HCT116 (cell line): Measurements from ENCODE around the gene ZNF750. TPM values are rescaled to one million over a fixed set of nuclear protein-coding genes. Genes with fewer than 3 reads are reported as not detected.

Source experiments
- ATAC-seq: fragments of 200-7000 bp; cut with Tn5 transposase; 2 replicates; pipeline ENCODE4 v1.9.1; 2020; ENCODE audit warnings: mild to moderate bottlenecking, moderate library complexity
- BruUV-seq: library from RNA; stranded (reverse); fragments of 400-500 nt; replicated peaks from 2 replicates; lab custom pipeline; 2021; lab: Mats Ljungman, UMichigan
- CTCF ChIA-PET: fragments of 300-600 bp; sonication (Branson Sonifier 250); formaldehyde crosslinking; loops from one replicate; lab custom pipeline; 2021; ENCODE audit warnings: antibody characterized with exemption; lab: Charles Lee
- POLR2A ChIA-PET: fragments of 300-600, 350-600 bp; sonication (Branson Sonifier 250); formaldehyde crosslinking; loops from one replicate; lab custom pipeline; 2021; ENCODE audit warnings: antibody characterized with exemption; lab: Charles Lee
- RAD21 ChIA-PET, 2 experiments: fragments of 300-600 bp; sonication (Branson Sonifier 250); formaldehyde crosslinking; loops; one replicate each; lab custom pipeline; 2023; ENCODE audit warnings: low total read pairs in 2 of 2; ENCODE audit not compliant: uncharacterized antibody in 2 of 2, unreplicated experiment in 2 of 2, low non-redundant PET in 1 of 2; lab: Charles Lee
- DNase-seq: peaks from one replicate; pipeline ENCODE4 v3.0.0-alpha.2; 2010; ENCODE audit warnings: low read depth, low spot score
- H2AFZ ChIP-seq: fragments of 200-600 bp; shearing (Covaris generic), sonication (generic); 2 replicates; pipeline ENCODE4 v1.6.1; 2017; ENCODE audit warnings: low read depth, mixed run types, mixed read lengths, antibody characterized with exemption, low read length; ENCODE audit not compliant: poor library complexity, severe bottlenecking
- H3K27ac ChIP-seq: 2 replicates; pipeline ENCODE4 v1.5.1; 2012; ENCODE audit warnings: low read depth, low read length
- H3K27me3 ChIP-seq: fragments of 200-600 bp; sonication (generic); 2 replicates; pipeline ENCODE4 v1.6.1; 2016; ENCODE audit warnings: mixed run types, low read length, mixed read lengths; ENCODE audit not compliant: insufficient read depth
- H3K36me3 ChIP-seq, 2 experiments: fragments of 200-500 bp in 1 of 2; fragments of 200-600 bp in 1 of 2; sonication (Bioruptor generic) in 1 of 2; sonication (generic) in 1 of 2; 2 replicates each; pipeline versions ENCODE4 v1.5.1 to v1.6.1; 2014 to 2016; ENCODE audit warnings: low read length in 2 of 2, inconsistent platforms in 1 of 2, mixed read lengths in 1 of 2, mixed run types in 1 of 2; ENCODE audit not compliant: insufficient read depth in 2 of 2, control insufficient read depth in 1 of 2
- H3K4me1 ChIP-seq, 2 experiments: fragments of 200-600 bp in 1 of 2; sonication (generic) in 1 of 2; 2 replicates each; pipeline versions ENCODE4 v1.5.1 to v1.6.1; 2012 to 2017; ENCODE audit warnings: low read length in 2 of 2, inconsistent platforms in 1 of 2, mild to moderate bottlenecking in 1 of 2, mixed read lengths in 1 of 2, mixed run types in 1 of 2, moderate library complexity in 1 of 2; ENCODE audit not compliant: insufficient read depth in 2 of 2, control insufficient read depth in 1 of 2
- H3K4me2 ChIP-seq: fragments of 200-600 bp; sonication (generic); 2 replicates; pipeline ENCODE4 v1.6.1; 2017; ENCODE audit warnings: mixed run types, low read length, mixed read lengths
- H3K4me3 ChIP-seq, 2 experiments: fragments of 200-600 bp in 1 of 2; sonication (generic) in 1 of 2; replicated peaks in 1 of 2; 2 replicates each; pipeline ENCODE4 v1.5.1; 2011 to 2016; ENCODE audit warnings: low read length in 2 of 2, control low read depth in 1 of 2, low read depth in 1 of 2, mild to moderate bottlenecking in 1 of 2, mixed read lengths in 1 of 2, mixed run types in 1 of 2
- H3K79me2 ChIP-seq: fragments of 200-600 bp; sonication (generic); 2 replicates; pipeline ENCODE4 v1.6.1; 2017; ENCODE audit warnings: mild to moderate bottlenecking, mixed run types, low read length, moderate library complexity, mixed read lengths; ENCODE audit not compliant: insufficient read depth
- H3K9ac ChIP-seq: fragments of 200-600 bp; sonication (generic); 2 replicates; pipeline ENCODE4 v1.6.1; 2016; ENCODE audit warnings: low read length, mixed read lengths
- H3K9me2 ChIP-seq: fragments of 200-600 bp; sonication (generic), shearing (Covaris generic); 2 replicates; pipeline ENCODE4 v1.6.1; 2017; ENCODE audit warnings: mixed run types, mild to moderate bottlenecking, moderate library complexity; ENCODE audit not compliant: insufficient read depth
- H3K9me3 ChIP-seq, 2 experiments: fragments of 200-500 bp in 1 of 2; fragments of 200-600 bp in 1 of 2; sonication (Bioruptor generic) in 1 of 2; sonication (generic) in 1 of 2; 2 replicates each; pipeline ENCODE4 v1.6.1; 2014 to 2017; ENCODE audit warnings: low read length in 2 of 2, mixed read lengths in 2 of 2, inconsistent platforms in 1 of 2, low read depth in 1 of 2, mild to moderate bottlenecking in 1 of 2, mixed run types in 1 of 2, moderate library complexity in 1 of 2; ENCODE audit not compliant: control insufficient read depth in 1 of 2, insufficient read depth in 1 of 2
- H4K20me1 ChIP-seq: fragments of 200-600 bp; sonication (generic), shearing (Covaris generic); 2 replicates; pipeline ENCODE4 v1.6.1; 2017; ENCODE audit warnings: mixed run types, mild to moderate bottlenecking, moderate library complexity; ENCODE audit not compliant: insufficient read depth
- CEBPB ChIP-seq: IDR thresholded peaks from 2 replicates; pipeline ENCODE4 v1.6.1; 2012; ENCODE audit warnings: low read depth
- CTCF ChIP-seq, 3 experiments: fragments of 200-600 bp in 1 of 3; sonication (generic) in 1 of 3; IDR thresholded peaks in 2 of 3; conservative IDR thresholded peaks in 1 of 3; 2 replicates each; pipeline ENCODE4 v1.5.1; 2012 to 2017; ENCODE audit warnings: low read depth in 2 of 3, low read length in 2 of 3, antibody characterized with exemption in 1 of 3, borderline replicate concordance in 1 of 3, control low read depth in 1 of 3, mild to moderate bottlenecking in 1 of 3, mixed read lengths in 1 of 3, mixed run types in 1 of 3, moderate library complexity in 1 of 3; ENCODE audit not compliant: insufficient read depth in 1 of 3
- EGR1 ChIP-seq: IDR thresholded peaks from 2 replicates; pipeline ENCODE4 v1.6.1; 2012; ENCODE audit warnings: low read depth
- EZH2 ChIP-seq: fragments of 200-600 bp; sonication (generic); IDR thresholded peaks from 2 replicates; pipeline ENCODE4 v1.6.1; 2017; ENCODE audit warnings: antibody characterized with exemption, mixed run types
- EZH2phosphoT487 ChIP-seq: fragments of 200-600 bp; IDR thresholded peaks from 2 replicates; pipeline ENCODE4 v1.6.1; 2018; ENCODE audit warnings: antibody characterized with exemption, borderline replicate concordance
- FOSL1 ChIP-seq: IDR thresholded peaks from 2 replicates; pipeline ENCODE4 v1.6.1; 2012; ENCODE audit warnings: low read depth
- JUND ChIP-seq: IDR thresholded peaks from 2 replicates; pipeline ENCODE4 v1.6.1; 2012
- MAX ChIP-seq: IDR thresholded peaks from 2 replicates; pipeline ENCODE4 v1.6.1; 2012
- SIN3A ChIP-seq: IDR thresholded peaks from 2 replicates; pipeline ENCODE4 v1.6.1; 2012; ENCODE audit warnings: low read depth
- TCF7L2 ChIP-seq: IDR thresholded peaks from 2 replicates; pipeline ENCODE4 v1.7.0; 2011; ENCODE audit warnings: borderline replicate concordance, inconsistent platforms; ENCODE audit not compliant: insufficient read depth, insufficient read length; ENCODE audit errors: extremely low read depth
- ZNF274 ChIP-seq: fragments of 200-500 bp; sonication (Bioruptor generic); IDR thresholded peaks from 2 replicates; pipeline ENCODE4 v1.6.1; 2014; ENCODE audit warnings: mild to moderate bottlenecking, low read depth, low read length, inconsistent platforms
- intact Hi-C: fragments of 100-400 bp; cut with micrococcal nuclease; formaldehyde crosslinking; loops from 2 replicates; pipeline ENCODE4 v1.10.0; 2022
- total RNA-seq: library from RNA; stranded (reverse); gene quantifications from one replicate; pipeline ENCODE4 v1.2.1, GENCODE V29; 2021; ENCODE audit not compliant: unreplicated experiment
- TF ChIP-seq, protein P1 (sequence below): IDR thresholded peaks from 2 replicates; pipeline ENCODE4 v1.6.1; 2011; ENCODE audit warnings: mild to moderate bottlenecking, low read length, moderate library complexity; ENCODE audit not compliant: insufficient replicate concordance; ENCODE audit errors: extremely low read depth

The ZNF750 gene
- total RNA-seq, 1 experiment from 2014 or later, result not detected

DNA sequence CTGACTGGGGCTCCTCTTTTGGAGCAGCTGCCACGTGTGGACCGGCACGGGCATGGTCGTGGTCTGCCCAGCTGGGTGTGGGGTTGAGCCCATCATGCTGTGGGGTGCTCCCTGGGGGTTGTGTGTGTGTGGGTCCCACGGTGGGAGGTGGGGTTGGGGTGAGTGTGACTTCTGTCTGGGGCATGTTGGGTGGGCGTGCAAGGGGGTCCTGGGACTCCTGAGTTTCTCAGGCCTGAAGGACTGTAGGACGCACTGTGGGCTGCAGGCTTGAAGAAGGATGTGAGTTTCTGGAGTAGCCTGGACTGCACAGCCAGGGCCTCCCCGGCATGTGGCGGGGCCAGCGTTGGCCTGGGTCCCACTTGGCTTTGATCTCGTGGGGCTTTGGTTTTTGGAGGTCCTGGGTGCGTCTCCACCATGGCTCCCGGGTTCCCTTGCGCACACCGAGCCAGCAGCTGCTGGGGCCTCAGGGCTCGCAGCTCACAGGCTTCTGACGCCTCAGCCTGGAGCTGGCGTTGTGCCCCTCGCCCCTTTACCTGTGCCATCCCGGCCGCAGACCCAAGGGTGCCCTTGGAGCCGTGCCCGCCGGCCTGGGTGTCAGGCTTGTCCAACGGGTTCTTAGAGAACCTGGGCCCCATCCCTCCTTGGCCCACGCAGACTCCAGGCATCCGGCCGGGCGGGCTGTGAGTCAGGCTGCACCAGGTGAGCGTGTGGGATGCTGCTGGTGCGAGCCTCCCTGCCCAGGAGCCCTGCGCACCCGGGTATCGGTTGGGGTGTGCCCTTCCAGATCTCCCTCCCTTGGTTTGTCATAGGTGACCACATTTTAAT is 34.4 kb upstream of the ZNF750 start (continued):
- TF ChIP-seq SIN3A, result no peak
- no peak for TF ChIP-seq FOSL1
- TF ChIP-seq EZH2, result no peak
- no peak for TF ChIP-seq EZH2phosphoT487

- BruUV-seq, result no TSS peak
These were observed 33.7 kb upstream of the ZNF750 start for GRCh38 chr17:82873521-82873920.

More at GRCh38 chr17:82873521-82873920, 33.7 kb upstream of the ZNF750 start:
- Histone ChIP-seq H3K79me2 (peaks cover 24% of the 10 kb centered on the region; the same call in 1 of the 2 replicates), H3K4me1 (peaks cover 18 to 42% of the 10 kb centered on the region in 2 experiments), H4K20me1 (no peaks in the 10 kb centered on the region), H3K36me3 (peaks cover 0 to 15% of the 10 kb centered on the region in 2 experiments; a peak in 1 of 4 replicates), H3K4me2 (no peak overlapping the region), H3K27me3 (no peaks in the 10 kb centered on the region), H3K9me3 (no peaks in the 10 kb centered on the region), H3K9me2 (no peaks in the 10 kb centered on the region), H3K27ac (no peak overlapping the region), H2AFZ (no peak overlapping the region), H3K4me3 (no peak overlapping the region), H3K9ac (no peak overlapping the region)
- TF ChIP-seq JUND (no peak), EGR1 (no peak), CTCF (IDR thresholded peaks at IDR 0.05 in 2 of 3, conservative IDR thresholded peaks at IDR 0.05 in 1 of 3; ENCODE audit: borderline replicate concordance in 1 of 3, insufficient read depth in 1 of 3, low read depth in 2 of 3, low read length in 2 of 3) (no peak), ZNF274 (no peak), TCF7L2 (no peak), CEBPB (no peak), MAX (no peak)
- TF ChIP-seq, protein P1, sequence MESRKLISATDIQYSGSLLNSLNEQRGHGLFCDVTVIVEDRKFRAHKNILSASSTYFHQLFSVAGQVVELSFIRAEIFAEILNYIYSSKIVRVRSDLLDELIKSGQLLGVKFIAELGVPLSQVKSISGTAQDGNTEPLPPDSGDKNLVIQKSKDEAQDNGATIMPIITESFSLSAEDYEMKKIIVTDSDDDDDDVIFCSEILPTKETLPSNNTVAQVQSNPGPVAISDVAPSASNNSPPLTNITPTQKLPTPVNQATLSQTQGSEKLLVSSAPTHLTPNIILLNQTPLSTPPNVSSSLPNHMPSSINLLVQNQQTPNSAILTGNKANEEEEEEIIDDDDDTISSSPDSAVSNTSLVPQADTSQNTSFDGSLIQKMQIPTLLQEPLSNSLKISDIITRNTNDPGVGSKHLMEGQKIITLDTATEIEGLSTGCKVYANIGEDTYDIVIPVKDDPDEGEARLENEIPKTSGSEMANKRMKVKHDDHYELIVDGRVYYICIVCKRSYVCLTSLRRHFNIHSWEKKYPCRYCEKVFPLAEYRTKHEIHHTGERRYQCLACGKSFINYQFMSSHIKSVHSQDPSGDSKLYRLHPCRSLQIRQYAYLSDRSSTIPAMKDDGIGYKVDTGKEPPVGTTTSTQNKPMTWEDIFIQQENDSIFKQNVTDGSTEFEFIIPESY, result no peak
- ChIA-PET POLR2A (interaction anchor here (1.4 kb wide), 1 partner anchor 10 kb away, joined by 3 read pairs; no protein-coding TSS in a partner anchor), RAD21 (no interaction called here), CTCF (no interaction called here)
- intact Hi-C loops, result no loop called here
- DNase-seq, result no peak
- no peak for ATAC-seq
